ENCODE measurements around the gene SLC2A9. TPM values are rescaled to one million over a fixed set of nuclear protein-coding genes. Genes with fewer than 3 reads are reported as not detected.

SLC2A9 gene
- total RNA-seq, 2 donors from 2014 or later: 0.52 to 1.2 TPM

DNA sequence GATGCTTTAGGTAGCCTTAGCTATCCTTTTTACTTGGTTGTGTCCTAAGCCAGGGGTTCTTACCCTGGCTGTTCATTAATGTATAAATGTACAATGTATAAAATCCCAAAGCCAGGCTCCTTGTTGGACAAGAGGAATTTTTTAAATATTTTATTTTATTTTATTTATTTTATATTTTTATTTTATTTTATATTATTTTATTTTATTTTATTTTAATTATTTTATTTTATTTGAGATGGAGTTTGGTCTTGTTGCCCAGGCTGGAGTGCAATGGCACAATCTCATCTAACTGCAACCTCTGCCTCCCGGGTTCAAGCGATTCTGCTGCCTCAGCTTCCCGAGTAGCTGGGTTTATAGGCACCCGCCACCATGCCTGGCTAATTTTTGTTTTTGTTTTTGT, 8.1 kb upstream of the SLC2A9 start:
- Mint-ChIP-seq H3K9me3 (no peaks in the 10 kb centered on the region), H3K27ac (no peak overlapping the region), H3K36me3 (no peaks in the 10 kb centered on the region)
- ATAC-seq (no peak), DNase-seq (ENCODE audit: low spot score in 2 of 2) (no peak)

DNA sequence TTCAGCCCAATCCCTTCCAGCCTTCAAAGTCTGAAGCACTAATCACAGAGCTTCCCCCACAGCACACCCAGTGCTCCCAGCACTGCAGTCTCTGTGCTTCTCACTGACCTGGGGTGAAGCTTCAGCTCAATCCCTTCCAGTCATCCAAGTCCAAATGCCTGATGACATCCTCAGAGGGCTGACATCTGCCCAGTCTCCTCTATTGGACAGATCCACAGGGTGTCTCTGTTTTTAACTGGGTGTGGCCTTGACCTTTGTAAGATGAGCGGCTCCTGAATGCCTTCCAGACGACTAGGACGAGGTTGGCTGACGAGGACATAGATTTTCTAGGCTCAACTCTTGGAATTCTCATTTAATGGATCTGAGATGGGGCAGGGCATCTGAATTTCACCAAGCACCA, 7.6 kb upstream of the SLC2A9 start:
- DNase-seq (ENCODE audit: low spot score in 2 of 2): no peak
- Mint-ChIP-seq H3K9me3 (no peaks in the 10 kb centered on the region), H3K27ac (no peak overlapping the region), H3K36me3 (no peaks in the 10 kb centered on the region)
- ATAC-seq: no peak

DNA sequence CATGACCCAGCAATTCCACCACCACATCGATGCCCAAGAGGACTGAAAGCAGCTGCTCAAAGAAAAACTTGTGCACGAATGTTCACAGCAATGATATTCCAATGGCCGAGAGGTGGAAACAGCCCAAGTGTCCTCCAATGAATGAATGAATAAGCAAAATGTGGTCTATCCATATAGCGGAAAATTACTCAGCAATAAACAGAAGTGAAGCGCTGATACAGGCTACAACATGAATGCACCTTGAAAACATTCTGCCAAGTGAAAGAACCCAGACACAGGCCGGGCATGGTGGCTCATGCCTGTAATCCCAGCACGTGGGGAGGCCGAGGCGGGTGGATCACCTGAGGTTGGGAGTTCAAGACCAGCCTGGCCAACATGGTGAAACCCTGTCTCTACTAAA, 5.2 kb upstream of the SLC2A9 start:
- DNase-seq (ENCODE audit: low spot score in 2 of 2) (no peak), ATAC-seq (no peak)
- no peak overlapping the region for H3K27ac Mint-ChIP-seq
- H3K9me3 Mint-ChIP-seq: no peaks in the 10 kb centered on the region
- H3K36me3 Mint-ChIP-seq: no peaks in the 10 kb centered on the region

DNA sequence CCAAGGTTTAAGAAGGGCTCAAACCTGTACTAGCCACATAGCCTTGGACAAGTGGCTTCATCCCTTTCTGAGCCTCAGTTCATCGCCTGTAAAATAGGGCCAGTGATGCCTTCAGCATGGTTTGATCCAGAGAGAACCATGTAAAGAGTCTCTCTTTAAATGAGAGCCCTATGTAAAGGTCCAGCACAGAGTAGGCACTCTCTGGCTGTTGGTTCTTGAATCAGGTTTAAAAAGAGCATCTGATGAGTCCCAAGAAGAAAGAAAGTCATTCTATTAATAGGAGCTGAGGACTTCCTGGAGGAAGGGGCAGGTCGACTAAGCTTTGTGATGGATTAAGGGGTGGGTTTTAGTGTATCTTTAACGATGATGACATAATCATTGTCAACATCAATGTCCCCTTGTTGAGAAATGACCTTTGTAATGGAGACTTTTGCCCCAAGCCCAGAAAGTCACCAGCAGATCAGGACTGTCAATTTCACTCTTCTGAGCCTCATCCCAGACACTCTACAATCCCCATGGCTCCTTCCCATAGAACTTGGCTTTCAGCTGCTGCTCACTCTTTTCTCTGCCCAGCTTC, 4.0 kb upstream of the SLC2A9 start:
- ATAC-seq (no peak), DNase-seq (ENCODE audit: low spot score in 2 of 2) (no peak)
- Mint-ChIP-seq H3K27ac (no peak overlapping the region), H3K9me3 (no peaks in the 10 kb centered on the region), H3K36me3 (no peaks in the 10 kb centered on the region)

DNA sequence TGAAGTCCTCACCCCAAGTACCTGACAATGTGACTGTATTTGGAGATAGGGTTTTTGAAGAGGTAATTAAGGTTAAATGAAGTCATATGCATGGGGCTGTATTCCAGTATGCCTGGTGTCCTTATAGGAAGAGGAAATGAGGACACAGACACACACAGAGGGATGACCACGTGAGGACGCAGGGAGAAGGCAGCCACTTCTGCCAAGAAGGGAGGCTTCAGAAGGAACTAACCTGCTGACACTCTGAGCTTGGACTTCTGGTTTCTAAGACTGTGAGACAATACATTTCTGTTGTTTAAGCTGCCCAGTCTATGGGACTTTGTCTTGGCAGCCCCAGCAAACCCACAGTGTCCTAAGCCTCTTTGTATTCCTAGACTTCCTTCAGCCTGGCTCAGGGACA, 3.0 kb upstream of the SLC2A9 start:
- DNase-seq (ENCODE audit: low spot score in 2 of 2): no peak
- ATAC-seq: no peak
- peaks cover 0 to under 1% of the 10 kb centered on the region in 2 donors for H3K36me3 Mint-ChIP-seq
- H3K27ac Mint-ChIP-seq: peak overlapping the region in 1 of 2 donors; percentile 15
- H3K9me3 Mint-ChIP-seq: no peaks in the 10 kb centered on the region

DNA sequence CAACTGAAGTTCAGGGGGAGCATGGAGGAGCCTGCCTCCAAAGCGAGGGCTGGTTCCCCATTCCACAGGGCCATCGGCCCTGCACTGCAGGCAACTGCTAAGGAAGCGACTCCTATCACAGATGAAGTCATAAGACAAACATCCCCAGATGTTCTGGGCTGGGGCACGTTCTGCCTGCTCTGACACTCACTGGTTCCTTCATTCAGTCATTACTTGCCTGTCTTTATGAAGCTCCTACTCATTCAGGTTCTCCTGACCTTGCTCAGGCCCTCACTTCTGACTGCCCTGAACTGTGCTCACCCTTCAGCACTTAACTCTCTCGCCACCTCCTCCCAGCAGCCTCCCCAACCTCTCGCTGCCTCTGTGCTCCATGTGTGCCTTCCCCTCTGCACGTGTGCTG, 2.5 kb upstream of the SLC2A9 start:
- ATAC-seq (no peak), DNase-seq (ENCODE audit: low spot score in 2 of 2) (no peak)
- Mint-ChIP-seq H3K27ac (peak overlapping the region in 1 of 2 donors; percentile 15), H3K9me3 (no peaks in the 10 kb centered on the region), H3K36me3 (peaks cover 0 to 4% of the 10 kb centered on the region in 2 donors)

DNA sequence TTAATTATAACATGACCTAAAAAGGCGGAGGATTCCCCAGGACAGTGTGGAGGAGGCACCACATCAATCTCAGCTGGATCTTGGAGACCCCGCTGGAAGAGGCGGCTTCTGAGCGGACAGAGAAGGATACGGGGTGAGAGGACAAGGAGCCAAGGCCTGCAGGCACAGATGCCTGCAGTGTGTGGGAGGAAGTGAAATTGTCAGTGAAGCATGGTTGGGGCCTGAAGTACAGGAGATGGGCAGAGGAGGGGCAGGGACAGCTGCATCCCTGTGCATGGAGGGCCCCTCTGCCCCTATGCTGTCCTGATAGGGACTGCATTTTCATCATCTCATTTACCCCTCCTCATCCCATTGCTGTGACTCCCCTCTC, 1.7 kb upstream of the SLC2A9 start:
- Mint-ChIP-seq H3K36me3 (peaks cover 0 to 4% of the 10 kb centered on the region in 2 donors), H3K27ac (no peak overlapping the region), H3K9me3 (no peaks in the 10 kb centered on the region)
- DNase-seq (ENCODE audit: low spot score in 2 of 2): no peak
- ATAC-seq: no peak

DNA sequence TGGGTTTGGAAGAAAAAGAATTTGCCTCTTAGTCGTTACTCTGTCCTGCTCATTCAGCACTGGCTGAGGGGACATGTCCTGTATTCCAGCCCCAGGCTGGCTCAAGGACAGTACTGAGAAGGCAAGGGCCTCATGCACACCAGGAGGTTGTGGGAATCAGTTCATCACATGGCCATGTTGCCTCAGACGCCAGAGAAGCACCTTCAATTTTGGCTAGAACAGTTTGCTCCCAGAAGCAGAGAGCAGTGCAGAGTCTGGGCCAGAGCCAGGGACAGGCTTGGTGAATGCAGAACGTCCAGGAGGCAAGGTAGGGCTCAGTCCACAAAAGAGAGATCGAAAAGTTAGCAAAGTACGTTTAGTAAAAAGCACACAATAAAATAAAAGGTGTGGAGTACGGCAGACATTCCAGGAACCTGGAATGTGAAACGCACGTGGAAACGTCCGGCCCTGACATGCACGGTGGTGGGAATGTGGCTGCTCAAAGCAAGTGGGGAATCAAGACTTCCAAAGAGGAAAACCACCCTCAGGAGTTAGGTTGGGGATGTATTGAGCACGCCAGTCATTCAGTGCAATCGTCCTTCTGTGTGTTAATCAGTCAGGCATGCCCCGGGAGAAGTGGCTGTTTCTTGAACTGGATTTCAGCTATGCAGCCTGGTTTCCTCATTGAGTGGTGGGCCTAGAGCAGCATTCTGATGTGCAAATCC, 1.2 kb upstream of the SLC2A9 start:
- Mint-ChIP-seq H3K36me3 (peaks cover 0 to 4% of the 10 kb centered on the region in 2 donors), H3K9me3 (no peaks in the 10 kb centered on the region)
- no peak for ATAC-seq

DNA sequence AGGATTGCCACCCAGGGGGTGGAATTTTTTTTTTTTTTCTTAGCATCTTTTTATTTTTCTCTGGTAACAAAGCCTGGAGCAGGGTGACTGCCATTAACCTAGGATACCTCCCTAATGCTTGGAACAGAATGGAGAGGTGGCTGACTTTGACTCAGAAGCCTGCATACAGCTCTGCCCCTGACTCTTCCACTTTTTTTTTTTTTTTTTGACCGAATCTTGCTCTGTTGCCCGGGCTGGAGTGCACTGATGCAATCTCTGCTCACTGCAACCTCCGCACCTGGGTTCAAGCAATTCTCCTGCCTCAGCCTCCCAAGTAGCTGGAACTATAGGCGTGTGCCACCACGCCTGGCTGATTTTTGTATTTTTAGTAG, 341 bp upstream of the SLC2A9 start:
- ATAC-seq: no peak
- peaks cover 0 to 4% of the 10 kb centered on the region in 2 donors for H3K36me3 Mint-ChIP-seq
- no peaks in the 10 kb centered on the region for H3K9me3 Mint-ChIP-seq
- no peak overlapping the region for H3K27ac Mint-ChIP-seq
- DNase-seq (ENCODE audit: low spot score in 2 of 2): no peak

More for the DNA sequence above, 1.2 kb upstream of the SLC2A9 start:
- no peak for DNase-seq (ENCODE audit: low spot score in 2 of 2)
- no peak overlapping the region for H3K27ac Mint-ChIP-seq

DNA sequence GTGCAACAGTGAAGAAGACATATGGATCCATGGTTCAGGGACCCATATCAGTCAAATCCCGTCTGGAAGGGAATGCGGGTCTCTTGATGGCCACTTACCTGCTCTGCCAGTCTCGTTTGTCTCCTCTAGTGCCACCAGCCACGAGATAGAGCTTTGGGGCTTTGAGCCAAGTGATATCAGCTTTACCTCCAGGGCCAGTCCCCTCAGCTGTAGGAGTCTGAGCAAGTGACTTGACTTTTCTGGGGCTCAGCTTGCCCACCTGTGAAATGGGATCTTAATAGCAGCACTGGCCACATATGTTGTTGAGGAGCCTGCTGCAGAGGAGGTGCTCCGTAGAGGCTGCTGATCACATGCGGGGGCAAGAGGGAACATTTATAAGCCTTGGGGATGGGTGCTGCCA, 1.2 kb downstream of the SLC2A9 start:
- no peak for DNase-seq (ENCODE audit: low spot score in 2 of 2)
- peaks cover 0 to 4% of the 10 kb centered on the region in 2 donors for H3K36me3 Mint-ChIP-seq
- ATAC-seq: no peak
- no peaks in the 10 kb centered on the region for H3K9me3 Mint-ChIP-seq
- H3K27ac Mint-ChIP-seq: peak overlapping the region in 1 of 2 donors; percentile 90

DNA sequence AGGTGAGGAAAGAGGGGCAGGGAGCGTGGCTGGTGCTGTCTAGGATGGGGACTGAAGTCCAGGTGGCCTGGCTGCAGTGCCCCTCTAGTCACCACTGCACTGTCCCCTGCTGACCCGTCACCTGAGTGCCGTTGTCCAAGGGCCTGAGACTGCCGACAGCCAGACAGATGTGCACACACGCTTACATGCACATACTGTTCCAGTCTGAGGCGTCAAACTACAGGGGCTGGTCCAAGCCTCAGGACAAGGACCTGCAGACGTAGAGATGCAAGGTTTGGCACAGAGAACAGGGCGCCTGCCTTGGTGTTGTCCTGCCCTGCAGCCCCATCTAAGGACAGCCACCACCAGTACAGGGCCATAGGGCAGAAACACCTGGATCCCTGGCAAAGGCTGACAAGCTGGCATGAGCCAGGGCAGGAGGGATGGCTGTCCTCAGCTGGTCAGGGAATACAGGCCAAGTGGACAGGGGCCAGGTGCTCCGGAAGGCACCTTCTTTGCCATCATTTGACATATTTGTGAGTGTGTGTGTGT, 1.7 kb downstream of the SLC2A9 start:
- H3K9me3 Mint-ChIP-seq: no peaks in the 10 kb centered on the region
- ATAC-seq: no peak
- DNase-seq (ENCODE audit: low spot score in 2 of 2): no peak
- H3K36me3 Mint-ChIP-seq: peaks cover 0 to 4% of the 10 kb centered on the region in 2 donors
- peak overlapping the region; percentile 90 to 92 for H3K27ac Mint-ChIP-seq

DNA sequence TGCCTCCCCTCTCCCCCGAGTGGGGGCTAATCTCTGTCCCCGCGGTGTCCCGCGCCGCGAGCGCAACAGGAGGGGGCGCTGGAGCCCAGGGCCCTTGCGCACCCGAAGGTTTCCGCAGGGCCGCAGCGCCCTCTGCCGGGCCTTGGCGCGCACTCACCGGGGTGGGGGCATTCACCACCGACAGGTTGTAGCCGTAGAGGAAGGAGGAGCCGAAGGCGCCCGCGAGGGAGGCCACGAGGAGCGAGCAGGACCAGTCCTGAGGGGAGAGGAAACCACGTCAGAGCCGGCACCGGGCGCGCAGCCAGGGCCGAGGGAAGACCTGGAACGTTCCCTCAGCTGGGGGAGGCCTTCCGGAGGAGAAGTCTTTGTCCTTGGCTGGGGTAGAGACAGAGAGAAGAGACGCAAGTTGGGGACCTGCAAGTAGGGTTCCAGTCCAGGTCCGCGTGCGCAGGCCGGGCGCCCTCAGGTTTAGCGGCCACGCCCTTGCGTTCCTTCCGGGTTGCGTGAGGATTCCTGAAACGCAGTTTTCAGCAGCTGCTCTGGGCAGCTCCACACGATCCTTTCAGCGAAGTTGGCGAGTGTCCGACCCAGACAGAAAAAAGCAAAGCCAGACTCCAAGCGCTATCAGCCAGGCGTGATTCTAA, 2.4 kb downstream of the SLC2A9 start:
- H3K36me3 Mint-ChIP-seq: peaks cover 0 to 4% of the 10 kb centered on the region in 2 donors
- H3K9me3 Mint-ChIP-seq: no peaks in the 10 kb centered on the region
- peak overlapping the region; percentile 90 to 92 for H3K27ac Mint-ChIP-seq
- peak; percentile 94 to 98 for DNase-seq (ENCODE audit: low spot score in 2 of 2)
- peak; percentile 99 to 100 for ATAC-seq

DNA sequence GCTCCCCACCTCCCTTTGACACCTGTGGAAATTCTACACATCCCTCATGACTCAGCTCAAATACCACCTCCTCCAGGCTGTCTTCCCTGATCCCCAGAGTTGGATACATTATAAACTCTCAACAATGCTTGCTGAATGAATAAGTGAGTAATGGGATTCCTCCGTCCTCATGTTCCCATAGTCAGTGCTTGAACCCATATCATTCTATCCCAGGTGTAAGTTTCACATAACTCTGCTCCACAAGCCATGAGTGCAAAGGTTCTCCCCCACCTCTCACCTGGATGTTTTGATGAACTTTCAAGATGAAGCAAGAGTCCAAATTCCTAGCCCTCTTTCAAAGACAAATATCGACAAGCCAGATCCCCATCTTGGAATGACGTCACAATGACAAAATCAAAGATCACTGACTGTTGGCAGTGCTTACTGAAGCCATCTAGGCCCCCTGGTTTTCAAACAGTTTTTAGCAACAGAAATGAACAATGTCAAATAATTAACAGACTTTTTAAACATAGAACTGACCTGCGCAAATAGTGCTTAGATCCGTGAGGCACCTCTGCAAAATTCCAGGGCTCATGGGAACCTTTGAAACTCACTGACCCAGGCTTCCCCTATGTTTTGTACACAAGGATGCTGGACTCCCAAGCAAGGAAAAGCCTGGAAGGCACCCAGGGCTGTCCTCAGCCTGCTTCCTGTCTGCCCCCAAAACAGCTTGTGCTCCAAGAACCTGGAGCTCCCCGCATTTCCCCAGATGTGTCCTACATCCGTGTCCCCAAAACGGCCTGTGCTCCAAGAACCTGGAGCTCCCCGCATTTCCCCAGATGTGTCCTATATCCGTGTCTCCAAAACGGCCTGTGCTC, 4.0 kb downstream of the SLC2A9 start:
- H3K36me3 Mint-ChIP-seq: peaks cover 0 to 4% of the 10 kb centered on the region in 2 donors
- DNase-seq (ENCODE audit: low spot score in 2 of 2): no peak
- H3K9me3 Mint-ChIP-seq: no peaks in the 10 kb centered on the region
- no peak overlapping the region for H3K27ac Mint-ChIP-seq
- ATAC-seq: no peak

DNA sequence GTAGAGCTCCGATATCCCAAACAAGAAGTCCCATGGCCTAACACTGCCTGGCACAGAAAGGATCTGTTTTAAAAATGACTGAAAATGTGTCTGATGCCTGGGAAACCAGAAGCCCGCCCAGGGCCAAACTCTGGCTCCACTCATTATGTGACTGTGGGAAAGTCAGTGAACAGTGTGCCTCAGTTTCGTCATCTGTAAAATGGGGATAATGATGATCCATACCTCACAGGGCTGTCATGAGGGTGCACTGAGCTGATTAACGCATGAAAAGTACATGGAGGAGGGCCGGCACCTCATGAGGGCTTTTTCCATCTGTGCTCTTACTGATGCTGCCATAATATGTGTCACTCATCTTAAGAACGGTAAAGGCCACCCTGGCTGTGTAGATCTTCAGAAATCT, 5.1 kb downstream of the SLC2A9 start:
- no peak for ATAC-seq
- no peaks in the 10 kb centered on the region for H3K9me3 Mint-ChIP-seq
- H3K27ac Mint-ChIP-seq: no peak overlapping the region
- peaks cover 0 to 4% of the 10 kb centered on the region in 2 donors for H3K36me3 Mint-ChIP-seq
- no peak for DNase-seq (ENCODE audit: low spot score in 2 of 2)

DNA sequence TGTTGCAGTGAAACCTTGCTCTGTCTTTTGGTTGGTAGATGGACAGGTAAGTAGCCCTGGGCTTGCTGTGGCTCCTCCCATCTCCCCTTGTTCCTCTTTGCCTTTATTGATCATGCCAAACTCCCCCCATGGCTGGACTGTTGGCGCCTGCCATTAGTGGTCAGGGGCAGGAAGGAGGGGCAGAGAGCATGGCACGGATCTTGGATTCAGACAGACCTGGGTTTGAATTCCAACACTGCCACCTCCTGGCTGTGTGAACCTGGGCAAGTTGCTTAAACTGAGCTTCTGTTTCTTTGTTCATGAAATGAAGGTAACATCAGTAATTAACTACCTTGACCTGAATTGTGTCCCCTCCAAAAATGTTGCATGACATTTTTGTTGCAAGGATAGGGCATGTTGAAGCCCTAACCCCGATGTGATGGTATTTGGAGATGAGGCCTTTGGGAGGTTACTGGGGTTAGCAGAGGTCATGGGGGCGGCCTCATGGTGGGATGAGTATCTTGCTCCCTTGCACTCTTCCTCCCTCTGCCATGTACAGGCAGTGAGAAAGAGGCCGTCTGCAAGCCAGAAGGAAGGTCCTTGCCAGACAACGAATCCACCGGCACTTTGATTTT, 6.0 kb downstream of the SLC2A9 start:
- Mint-ChIP-seq H3K27ac (peak overlapping the region in 1 of 2 donors; percentile 22), H3K36me3 (peaks cover 0 to 4% of the 10 kb centered on the region in 2 donors), H3K9me3 (no peaks in the 10 kb centered on the region)
- ATAC-seq (no peak), DNase-seq (ENCODE audit: low spot score in 2 of 2) (no peak)

DNA sequence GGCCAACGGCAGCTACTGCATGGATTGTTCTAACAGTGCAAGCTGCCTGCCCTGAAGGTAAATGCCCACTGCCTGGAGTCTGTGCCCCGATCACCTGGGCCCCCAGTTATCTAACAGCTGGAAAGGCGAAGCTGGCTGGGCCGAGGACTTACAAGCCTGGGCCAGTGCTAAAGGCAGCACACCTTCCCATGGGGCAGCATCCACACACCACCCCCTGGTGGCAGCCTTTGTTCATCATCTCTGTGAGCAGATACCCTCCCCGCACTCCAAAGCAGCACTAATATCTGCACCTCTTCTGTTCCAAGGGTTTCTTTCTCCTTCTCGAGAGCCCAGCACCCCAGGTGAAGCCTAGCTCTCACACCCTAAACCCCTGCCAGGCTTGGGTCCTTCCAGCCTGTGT, 7.6 kb downstream of the SLC2A9 start:
- ATAC-seq: peak in 1 of 2 donors; percentile 59
- Mint-ChIP-seq H3K36me3 (no peaks in the 10 kb centered on the region), H3K27ac (peak overlapping the region in 1 of 2 donors; percentile 53), H3K9me3 (no peaks in the 10 kb centered on the region)
- peak in 1 of 2 donors; percentile 61 for DNase-seq (ENCODE audit: low spot score in 2 of 2)
